Measurements from ENCODE around the gene HCN1. TPM values are rescaled to one million over a fixed set of nuclear protein-coding genes. Genes with fewer than 3 reads are reported as not detected.
"Not testable (repeated sequence)": the region's sequence is repeated elsewhere in the genome, so short reads cannot be mapped to it uniquely, and the experiment has no call there.

Gene HCN1
- total RNA-seq, 1 donor = under 0.01 TPM

DNA sequence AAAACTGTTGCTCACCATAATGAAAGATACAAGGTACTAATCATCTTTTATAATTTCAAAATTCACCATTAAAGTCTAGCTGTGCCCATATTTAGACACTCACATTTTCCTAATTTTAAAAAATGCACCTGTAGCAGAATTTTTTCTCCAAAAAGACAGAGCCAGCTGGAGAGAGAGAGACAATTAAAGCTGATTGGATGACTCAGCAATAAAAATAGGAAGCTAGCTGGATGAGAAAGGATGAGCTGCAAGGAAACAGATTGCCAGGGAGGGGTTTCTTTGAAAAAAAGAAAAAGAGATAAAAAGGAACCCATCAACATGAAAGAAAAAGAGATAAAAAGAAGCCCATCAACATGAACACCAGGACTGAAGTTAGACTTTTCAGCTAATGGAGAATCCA lies 73.8 kb downstream of the HCN1 start:
- DNase-seq (ENCODE audit: low read depth in 2 of 3, low spot score in 2 of 3) = no peak

DNA sequence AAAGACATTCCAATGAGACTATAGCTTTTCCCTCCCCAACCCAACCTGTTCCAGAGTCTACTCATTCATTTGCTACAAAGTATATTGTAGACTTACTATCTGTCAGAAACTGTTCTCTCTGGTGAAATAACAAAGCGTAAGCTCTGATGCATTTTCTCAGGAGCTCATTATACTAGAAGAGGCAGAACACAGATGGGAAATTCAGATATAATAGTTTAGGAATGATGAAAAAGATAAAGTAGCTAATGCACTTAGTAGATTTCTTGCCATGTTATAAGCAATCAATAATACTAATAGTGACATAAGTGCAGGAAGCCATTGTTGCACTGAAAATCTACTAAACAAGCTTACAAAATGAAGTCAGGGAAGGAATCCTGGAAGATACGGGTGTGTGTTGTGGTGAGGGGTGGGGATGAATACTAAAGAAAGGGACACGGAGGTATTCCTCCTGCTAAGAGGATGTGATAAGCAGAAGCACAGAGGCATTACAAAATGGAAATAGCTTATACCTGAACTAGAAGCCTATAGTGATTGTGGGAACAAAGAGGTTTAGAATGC lies 78.2 kb downstream of the HCN1 start:
- no peak for DNase-seq (ENCODE audit: low read depth in 2 of 3, low spot score in 2 of 3)

DNA sequence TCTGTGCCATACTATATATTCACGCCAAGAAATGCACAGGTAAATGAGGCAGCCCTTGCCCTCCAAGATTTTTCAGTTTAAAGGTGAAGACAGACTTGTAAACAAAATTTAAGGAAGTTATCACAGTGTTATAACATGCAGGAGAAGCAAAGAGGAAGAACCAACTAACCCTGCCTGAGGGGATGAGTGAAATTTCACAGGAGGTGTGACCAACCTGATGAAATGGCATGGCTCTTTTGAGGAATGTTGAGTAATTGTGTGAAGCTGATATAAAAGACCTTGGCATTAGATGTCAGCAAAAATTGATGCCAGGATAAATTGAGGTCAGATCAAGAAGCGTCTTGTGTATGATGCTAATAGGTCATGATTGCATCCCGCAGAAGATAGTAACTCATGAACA lies 86.5 kb downstream of the HCN1 start:
- no peak for DNase-seq (ENCODE audit: low read depth in 2 of 3, low spot score in 2 of 3)

DNA sequence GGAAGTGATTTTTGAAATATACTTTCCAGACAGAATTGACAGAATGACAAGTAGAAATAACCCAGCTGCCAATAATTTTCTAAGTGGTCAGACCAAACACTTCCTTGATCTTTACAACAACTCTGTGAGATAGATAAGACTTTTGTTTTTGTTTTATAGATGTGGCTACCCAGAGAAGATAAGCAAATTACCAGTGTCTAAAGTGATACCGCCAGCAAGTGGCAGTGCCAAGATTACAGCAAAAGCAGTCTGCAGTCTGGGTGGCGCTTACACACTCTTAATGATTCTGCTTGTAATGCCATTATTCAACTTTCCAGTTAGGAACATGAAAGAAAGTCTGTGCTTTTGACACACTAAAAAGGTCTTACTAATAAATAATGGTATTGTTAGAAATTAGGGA lies 92.1 kb downstream of the HCN1 start:
- DNase-seq (ENCODE audit: low read depth in 2 of 3, low spot score in 2 of 3) = no peak

DNA sequence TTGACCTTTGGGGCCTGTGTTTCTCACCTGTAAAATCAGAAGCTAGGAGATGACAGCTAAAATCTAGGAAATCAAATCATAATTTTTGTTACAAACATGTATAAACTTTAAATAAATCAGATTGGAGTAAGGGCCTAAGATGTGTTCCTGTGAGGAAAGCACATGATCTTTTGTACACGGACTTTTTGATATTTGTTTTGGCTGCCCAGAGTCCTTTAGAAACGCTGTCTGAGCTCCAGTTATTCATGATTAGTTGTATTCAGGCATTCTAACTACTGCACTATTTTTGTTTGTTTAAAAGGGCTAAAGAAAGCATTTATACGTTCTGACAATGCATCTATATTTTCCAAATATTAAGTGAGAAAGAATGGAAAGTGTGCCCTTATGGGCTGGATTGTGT lies 94.8 kb downstream of the HCN1 start:
- DNase-seq (ENCODE audit: low read depth in 2 of 3, low spot score in 2 of 3) = no peak

DNA sequence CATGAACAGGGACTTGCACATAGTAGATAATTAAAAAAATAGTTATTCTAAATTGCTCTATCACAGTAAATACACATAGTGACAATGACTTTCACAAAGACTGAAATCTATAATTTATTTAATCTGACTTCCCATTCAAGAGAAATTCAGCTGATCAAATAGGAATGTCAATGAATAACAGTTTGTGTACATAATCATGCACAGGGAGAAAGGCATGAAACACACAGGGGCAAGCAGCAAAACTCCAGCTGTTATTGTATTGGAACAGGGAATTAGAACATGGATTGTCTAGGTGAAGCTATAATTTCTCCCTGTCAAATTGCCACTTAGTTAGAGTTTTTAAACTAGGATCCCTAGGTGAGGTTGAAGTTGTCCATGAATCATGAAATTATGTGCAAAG lies 99.9 kb downstream of the HCN1 start:
- no peak for DNase-seq (ENCODE audit: low read depth in 2 of 3, low spot score in 2 of 3)

DNA sequence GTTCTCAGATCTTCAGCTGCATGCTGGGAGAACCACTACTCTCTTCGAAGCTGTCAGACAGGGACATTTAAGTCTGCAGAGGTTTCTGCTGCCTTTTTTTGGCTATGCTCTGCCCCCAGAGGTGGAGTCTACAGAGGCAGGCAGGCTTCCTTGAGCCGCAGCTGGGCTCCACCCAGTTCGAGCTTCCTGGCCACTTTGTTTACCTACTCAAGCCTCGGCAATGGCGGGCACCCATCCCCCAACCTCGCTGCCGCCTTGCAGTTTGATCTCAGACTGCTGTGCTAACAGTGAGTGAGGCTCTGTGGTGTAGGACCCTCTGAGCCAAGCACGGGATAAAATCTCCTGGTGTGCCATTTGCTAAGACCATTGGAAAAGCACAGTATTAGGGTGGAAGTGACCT lies 110.2 kb downstream of the HCN1 start:
- DNase-seq (ENCODE audit: low read depth in 2 of 3, low spot score in 2 of 3) = not testable (repeated sequence)

DNA sequence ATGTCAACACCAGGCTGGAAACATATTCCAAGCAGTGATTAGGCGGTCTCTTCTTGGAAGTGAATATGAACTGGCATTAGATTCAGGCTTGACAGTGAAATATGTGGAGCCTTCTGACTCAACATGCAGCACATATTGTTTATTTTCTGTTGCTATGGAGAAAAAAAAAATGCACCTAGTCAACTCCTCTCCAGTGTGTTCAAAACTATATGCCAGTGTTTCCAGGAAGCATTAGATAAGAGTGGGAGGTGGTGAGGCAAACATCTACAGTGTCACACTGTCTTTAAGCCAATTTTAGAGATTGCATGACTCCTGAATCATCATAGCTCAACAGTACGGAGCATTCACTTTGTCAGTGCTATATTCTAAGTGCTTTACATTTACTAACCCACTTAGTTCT lies 117.9 kb downstream of the HCN1 start:
- no peak for DNase-seq (ENCODE audit: low read depth in 2 of 3, low spot score in 2 of 3)

DNA sequence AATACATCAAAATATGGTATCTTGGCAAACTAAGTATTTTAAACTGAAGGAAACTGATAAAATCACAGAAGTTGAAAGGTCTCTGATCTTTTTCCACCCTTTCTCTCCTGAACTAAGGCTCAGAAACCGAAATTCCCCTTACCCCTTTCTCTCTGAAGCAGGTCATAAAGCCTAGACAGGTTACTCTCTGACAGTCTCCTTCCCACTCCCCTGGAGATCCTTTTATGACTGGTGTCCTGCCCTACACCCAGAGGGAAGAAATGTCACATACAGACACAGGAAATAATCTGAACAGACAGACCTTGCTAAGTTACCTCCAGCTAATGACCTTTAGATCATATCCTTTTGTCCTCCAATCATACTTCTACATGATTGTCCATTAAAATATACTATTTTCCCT lies 127.4 kb downstream of the HCN1 start:
- DNase-seq (ENCODE audit: low read depth in 2 of 3, low spot score in 2 of 3) = no peak

DNA sequence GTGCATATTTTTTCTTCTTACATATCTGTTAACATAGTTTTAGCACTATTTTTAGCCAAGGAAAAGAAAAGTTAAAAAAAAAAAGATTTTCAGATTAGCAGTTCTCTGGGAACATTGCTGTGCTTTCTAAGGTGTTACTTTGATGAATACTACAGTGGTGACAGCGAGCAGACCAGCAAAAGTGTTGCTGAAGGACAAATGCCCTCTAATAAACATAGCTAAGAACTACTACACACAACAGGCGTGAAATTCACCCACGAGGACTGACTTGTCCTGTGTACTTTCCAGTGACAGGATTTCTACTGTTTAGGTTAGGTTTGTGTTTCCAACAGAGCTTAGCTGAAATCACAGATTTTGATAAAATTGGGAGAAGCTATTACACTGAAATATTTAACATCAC lies 153.8 kb downstream of the HCN1 start:
- no peak for DNase-seq (ENCODE audit: low read depth in 2 of 3, low spot score in 2 of 3)

DNA sequence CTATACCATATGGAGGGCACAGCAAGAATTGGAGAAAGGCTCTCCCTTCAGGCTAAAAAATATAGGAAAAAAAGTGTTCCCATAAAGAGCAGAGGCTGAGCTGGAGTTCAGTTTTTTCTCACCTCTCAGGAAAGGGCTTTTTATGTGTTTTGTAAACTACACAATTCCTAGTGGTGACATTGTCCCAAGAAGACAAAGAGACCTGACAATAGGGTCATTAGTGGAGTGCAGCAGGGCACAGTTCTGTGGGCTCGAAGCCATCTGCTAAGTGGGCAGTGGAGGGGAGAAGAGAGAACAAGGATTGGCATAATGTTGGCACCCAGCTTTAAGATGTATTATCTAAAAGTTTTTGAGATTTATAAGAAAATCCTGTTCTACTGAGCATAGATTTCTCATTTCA lies 162.5 kb downstream of the HCN1 start:
- DNase-seq (ENCODE audit: low read depth in 2 of 3, low spot score in 2 of 3) = no peak

DNA sequence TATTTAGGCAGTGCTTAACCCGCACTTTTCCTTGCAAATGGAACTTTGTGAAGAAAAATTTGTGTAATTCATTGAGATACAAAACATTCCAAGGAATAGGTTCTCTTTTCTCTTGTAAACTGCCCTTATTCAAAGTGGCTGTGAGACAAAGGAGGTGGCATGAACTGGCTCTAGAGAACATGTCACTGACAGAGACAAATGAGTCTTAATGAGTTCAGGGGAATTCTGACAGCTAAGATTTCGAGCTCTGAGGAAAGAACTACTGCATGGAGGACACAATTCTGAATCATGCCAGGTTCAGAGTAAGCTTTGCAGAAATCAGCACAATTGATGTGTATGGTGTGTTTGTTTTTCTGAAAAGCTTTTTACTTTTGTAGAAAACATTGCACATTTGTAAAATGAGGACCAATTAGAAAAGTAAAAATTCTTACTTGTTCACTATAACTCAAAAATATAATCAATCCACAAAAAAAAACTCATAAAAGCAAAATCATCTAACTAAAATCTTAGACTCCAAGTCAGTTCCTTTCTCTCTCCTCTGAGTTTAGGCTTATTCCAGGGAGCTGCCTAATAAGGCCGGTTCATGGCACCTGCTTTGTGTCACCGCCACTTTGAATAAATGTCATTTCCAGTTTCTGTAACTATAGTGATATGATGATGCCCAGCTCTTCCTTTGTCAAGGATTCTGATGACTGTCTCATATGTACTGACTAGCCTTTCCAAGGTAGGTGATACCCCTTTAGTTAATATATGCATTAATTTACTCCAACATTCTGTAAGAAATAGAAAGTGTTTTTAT lies 163.2 kb downstream of the HCN1 start:
- no peak for DNase-seq (ENCODE audit: low read depth in 2 of 3, low spot score in 2 of 3)

DNA sequence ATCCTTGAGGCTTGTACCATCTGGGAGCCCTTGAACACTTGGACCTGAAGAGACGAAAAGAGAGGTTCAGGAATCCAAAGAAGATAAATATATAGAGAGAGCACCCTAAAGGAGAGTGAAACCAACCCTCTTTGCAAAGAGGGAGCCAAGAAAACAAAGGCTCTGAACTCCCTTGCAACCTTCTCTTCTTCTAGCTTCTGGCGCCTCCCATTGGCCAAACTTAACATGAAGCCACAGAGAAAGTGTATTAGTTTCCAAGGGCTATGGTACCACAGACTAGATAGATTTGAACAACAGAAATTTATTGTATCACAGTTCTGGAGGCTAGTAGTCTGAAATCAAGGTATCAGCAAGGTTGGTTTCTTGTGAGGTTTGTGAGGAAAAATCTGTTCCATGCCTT lies 175.1 kb downstream of the HCN1 start:
- peak in 2 of 3 donors; percentile 0 to 28 for DNase-seq (ENCODE audit: low read depth in 2 of 3, low spot score in 2 of 3)

DNA sequence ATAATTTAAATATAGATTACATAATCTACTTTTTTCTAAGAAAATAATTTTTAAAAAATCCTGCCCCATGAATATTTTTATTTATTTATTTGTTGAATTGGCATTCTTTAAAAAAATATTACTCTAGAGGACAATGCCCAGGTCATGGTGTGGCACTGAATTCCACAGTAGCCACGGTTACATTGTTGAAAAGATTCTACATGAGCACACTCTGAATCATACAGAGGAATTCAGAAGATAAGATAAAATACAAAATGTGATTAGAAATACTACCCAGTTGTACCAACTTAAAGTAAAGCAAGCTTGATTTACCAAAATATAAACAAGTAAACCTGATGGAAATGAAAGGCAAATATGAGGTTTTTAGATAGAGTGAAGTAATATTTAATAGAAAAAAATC lies 183.7 kb downstream of the HCN1 start:
- no peak for DNase-seq (ENCODE audit: low read depth in 2 of 3, low spot score in 2 of 3)

DNA sequence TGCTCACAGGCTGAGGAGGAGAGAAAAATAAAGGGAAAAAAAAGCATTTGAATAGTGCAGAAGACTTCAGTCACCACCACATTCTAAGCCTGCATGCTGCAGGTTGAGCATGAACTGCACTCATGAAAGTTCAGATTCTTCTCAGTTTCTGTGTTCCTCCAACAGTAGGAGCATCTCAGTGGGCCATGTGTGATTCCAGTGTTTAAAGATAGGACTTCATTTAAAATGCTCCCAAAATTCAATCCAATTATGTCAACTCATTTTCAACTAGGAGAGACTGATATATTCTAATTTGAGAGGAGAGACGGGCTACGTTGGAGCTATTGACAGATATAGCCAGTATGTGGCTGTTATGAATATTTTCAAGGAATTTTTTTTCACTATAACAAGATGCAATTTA lies 186.8 kb downstream of the HCN1 start:
- no peak for DNase-seq (ENCODE audit: low read depth in 2 of 3, low spot score in 2 of 3)

DNA sequence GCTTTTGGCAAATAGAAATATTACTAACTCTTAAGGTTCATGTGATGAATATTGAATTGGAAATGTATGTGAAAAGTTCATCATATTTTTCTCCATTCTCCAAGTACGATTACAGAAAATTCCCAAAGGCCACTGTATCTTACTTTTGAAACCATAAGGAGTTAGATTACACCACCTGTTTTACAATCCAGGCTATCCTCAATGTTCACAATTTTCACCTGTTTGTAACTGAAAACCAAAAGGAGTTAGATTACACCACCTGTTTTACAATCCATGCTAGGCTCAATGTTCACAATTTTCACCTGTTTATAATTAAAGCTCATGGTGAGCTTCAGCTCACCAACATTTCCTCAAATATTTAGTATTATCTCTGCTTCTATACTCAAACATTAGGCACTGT lies 188.0 kb downstream of the HCN1 start:
- DNase-seq (ENCODE audit: low read depth in 2 of 3, low spot score in 2 of 3) = no peak

DNA sequence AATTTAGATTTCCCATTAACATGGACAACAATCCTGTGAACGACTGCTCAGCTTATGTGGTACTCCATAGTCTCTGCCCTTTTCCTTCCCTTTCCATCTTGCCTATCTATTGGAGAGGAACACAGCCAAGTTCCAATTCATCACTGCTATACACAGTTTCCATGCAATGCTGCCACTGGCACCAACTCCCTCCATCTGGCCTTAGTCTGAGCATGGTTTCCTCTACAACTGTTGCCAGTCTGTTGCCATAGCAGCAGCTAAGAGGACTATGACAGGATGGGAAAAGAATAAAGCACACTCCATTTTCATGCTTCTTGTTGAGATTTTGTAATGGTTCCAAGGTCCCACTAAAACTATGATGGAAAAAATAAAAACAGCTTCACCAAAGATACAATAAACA lies 189.0 kb downstream of the HCN1 start:
- peak in 1 of 3 donors; percentile 18 for DNase-seq (ENCODE audit: low read depth in 2 of 3, low spot score in 2 of 3)

DNA sequence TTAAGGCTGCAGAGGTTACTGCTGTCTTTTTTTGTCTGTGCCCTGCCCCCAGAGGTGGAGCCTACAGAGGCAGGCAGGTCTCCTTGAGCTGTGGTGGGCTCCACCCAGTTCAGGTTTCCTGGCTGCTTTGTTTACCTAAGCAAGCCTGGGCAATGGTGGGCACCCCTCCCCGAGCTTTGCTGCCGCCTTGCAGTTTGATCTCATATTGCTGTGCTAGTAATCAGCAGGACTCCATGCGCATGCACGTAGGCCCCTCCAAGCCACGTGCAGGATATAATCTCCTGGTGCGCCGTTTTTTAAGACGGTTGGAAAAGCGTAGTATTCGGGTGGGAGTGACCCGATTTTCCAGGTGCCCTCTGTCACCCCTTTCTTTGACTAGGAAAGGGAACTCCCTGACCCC lies 197.2 kb downstream of the HCN1 start:
- DNase-seq (ENCODE audit: low read depth in 2 of 3, low spot score in 2 of 3) = not testable (repeated sequence)

DNA sequence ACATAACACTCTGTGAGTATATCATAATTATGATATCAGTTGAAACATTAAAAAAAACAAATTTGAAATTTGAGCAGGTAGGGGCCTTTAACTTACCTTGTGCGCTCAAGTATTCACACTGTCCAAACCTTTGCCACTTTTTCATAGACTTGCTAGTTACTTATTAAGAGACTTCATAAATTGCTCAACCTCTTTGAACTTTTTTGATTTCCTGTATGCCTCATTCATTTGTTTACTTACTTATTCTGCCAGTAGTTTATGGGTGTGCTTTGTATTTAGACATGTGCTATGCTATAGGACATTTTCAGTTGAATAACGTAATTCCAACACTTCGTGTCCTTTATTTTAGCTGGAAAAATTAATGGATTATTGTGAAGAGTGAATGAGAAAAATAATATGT lies 204.8 kb downstream of the HCN1 start:
- no peak for DNase-seq (ENCODE audit: low read depth in 2 of 3, low spot score in 2 of 3)

DNA sequence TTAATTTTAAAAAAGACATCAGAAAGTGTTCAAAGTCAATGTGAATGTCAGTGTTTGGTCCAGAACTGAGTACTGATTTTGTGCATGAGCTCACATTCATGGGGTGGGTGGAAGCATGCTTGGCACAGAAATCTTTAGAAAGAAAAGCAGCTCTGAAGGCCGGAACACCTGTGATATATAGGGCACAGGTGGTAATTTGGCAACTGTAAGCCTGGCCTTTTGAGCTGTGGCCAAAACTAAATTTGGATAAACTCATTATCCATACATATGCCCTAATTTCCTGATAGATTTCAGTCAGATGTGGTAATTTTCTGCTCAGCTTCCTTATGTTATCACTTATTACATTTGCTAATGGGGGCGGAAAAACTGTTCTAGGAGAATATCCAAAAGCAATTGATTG lies 211.4 kb downstream of the HCN1 start:
- no peak for DNase-seq (ENCODE audit: low read depth in 2 of 3, low spot score in 2 of 3)

DNA sequence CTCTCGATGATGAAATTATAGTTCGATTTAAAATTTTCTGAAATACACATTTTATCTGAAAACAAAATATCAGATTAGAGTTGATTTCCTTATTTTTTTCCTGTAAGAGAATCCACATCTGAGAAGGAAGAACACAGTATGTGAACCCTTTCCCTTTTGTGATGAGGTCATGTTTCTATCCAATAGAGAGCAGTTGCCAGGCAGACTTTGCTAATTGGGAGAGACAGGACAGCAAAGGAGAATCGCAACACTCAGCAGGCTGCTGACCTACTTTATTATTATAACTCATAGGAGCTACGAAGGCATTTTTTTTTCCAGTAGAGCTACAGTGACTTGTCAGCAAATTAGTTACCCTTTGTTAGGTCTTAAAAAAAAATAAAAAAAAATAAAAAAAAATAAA lies 242.1 kb downstream of the HCN1 start:
- peak in 1 of 3 donors; percentile 2 for DNase-seq (ENCODE audit: low read depth in 2 of 3, low spot score in 2 of 3)

DNA sequence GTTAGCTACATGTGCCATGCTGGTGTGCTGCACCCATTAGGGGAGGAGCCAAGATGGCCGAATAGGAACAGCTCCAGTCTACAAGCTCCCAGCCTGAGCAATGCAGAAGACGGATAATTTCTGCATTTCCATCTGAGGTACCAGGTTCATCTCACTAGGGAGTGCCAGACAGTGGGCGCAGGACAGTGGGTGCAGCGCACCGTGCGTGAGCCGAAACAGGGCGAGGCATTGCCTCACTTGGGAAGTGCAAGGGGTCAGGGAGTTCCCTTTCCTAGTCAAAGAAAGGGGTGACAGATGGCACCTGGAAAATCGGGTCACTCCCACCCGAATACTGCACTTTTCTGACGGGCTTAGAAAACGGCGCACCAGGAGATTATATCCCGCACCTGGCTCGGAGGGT lies 251.3 kb downstream of the HCN1 start:
- DNase-seq (ENCODE audit: low read depth in 2 of 3, low spot score in 2 of 3) = not testable (repeated sequence)

DNA sequence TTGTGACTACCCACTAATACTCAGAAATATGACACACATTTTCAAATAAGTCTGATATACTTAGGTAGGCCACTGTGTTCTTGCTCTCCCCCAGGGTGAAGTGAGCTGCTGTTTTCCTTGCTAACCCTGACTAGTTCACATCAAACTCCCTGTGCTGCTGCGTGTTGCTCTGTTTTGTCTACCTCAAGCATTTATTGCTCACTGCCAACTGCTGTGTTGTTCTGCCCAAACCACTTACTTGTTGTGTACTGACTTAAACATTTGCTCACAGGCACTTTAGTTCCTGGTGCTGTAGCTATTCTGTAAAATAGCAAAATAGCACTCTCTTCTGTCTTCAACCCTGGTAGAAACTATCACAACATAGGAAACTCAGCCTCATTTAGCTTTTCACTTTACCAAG lies 255.7 kb downstream of the HCN1 start:
- no peak for DNase-seq (ENCODE audit: low read depth in 2 of 3, low spot score in 2 of 3)
